HTERT RPE-1 (cell line): ENCODE data around the gene RTRAF.

ENCODE experiments used
- in situ Hi-C: fragments of 300-500 bp; cut with MboI; formaldehyde crosslinking; loops from 4 replicates; pipeline ENCODE4 v1.14.3; 2020; ENCODE audit warnings: low sequenced_read_pairs

RTRAF gene

GRCh38 chr14:51993285-51993920 lies 4.1 kb downstream of the RTRAF start:
- in situ Hi-C loops = no loop called here

DNA sequence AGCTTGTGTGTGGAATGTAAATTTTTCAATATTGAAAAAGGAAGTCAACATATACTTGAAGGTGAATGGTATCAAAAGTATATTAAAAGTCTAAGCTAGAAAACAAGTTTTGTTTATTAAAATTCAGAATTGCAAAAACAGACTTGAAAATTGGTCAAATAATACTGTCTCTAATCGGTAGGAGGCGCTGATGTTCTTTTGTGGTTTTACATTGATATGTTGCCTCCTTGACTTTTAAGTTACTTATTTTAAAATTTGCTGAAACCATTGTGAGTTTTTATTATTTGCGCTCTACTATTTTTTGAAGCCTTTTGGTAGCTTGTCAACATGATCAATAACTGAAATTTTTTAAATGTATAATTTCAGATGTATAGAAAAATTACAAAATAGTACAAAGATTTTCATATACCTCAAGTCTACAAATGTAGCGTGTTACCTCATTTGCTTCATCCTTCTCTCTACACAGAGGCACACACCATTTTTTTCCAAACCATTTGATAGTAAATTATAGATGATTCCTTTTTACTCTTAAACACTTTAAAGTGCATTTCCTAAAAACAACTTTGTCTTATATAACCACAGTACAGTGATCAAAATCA lies 6.9 kb downstream of the RTRAF start:
- in situ Hi-C loops = no loop called here

DNA sequence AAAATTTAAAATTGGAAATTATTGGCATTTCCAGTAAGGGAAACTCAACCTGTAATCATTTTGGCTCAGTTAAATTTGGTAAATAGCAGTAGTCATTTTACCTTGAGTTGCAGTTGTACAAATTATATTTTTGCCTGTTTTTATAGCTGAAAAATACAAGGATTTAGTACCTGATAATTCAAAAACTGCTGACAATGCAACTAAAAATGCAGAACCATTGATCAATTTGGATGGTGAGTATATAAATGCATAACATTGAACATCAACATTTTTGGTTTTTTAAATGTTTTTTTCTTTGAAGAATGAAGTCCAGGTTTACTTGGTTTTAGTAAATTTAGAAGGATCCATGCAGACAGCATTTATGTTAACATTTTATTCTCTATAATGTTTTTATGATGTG lies 9.0 kb downstream of the RTRAF start:
- in situ Hi-C loops = no loop called here

DNA sequence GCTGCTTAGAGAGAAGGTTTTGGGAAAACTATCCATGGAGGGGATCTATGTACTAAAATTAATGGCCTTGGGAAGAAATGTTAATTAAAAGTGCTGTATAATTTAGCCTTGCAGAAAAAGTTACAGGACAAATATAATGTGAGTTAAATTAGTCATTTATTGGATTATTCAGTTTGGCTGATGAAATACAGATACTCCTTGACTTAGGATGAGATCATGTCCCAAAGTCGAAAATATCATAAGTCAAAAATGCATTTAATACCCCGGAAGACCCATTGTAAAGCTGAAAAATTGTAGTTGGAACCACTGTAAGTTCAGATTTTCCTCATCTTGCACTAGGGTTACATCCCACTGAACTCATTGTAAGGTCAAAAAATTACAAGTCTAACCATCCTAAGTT lies 9.7 kb downstream of the RTRAF start:
- in situ Hi-C loops = no loop called here

DNA sequence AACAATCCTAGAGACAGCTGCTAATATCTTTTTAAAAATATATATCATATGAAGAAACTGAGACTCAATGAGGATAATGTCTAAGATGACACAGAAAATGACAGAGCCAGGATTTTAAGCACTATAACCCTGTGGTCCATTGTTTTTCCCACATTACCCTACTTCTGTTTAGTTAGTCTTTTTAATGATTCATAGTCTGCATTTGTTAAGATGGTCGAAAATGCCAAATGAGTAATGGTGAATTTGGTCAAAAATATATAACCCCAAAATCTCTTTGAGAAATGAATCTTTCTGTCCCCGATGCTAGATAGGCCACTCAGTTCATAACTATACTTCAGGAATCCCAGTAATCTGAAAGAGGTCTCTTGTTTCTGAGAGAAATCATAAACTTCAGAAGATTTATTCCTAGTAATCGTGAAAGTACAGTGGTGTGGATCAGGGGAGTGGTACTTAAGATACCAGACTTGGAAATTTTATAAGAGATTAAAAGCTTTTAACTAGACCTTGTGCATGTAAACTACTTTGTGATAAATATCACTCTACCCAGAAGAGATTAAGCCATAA lies 10.8 kb downstream of the RTRAF start:
- in situ Hi-C loops = no loop called here

- in situ Hi-C loops = no loop called here
These were observed 11.3 kb downstream of the RTRAF start for GRCh38 chr14:52000696-52001095.

- in situ Hi-C loops = no loop called here
These were observed 13.2 kb downstream of the RTRAF start for GRCh38 chr14:52002542-52002941.

DNA sequence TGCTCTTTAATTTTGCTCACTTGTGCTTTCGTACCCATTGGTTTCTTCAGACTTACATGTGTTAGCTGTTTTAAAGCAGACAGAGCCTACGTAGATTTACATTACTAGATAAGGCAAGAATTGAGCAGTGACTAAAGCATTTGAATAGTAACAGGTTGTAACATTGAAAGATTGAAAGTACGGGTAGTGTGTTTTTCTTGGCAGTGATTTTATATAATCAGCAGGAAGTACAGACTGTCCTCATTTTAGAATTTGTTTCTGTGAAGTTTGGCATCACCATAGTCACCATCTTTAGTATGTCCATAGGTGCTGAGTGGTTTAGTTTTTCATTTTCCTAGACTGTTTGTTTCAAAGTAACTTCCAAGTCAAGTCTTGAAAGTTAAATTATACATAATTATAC lies 14.0 kb downstream of the RTRAF start:
- in situ Hi-C loops = no loop called here

- in situ Hi-C loops = no loop called here
These were observed 16.3 kb downstream of the RTRAF start for GRCh38 chr14:52005625-52006024.

GRCh38 chr14:52006361-52006760 lies 17.0 kb downstream of the RTRAF start:
- in situ Hi-C loops = no loop called here

DNA sequence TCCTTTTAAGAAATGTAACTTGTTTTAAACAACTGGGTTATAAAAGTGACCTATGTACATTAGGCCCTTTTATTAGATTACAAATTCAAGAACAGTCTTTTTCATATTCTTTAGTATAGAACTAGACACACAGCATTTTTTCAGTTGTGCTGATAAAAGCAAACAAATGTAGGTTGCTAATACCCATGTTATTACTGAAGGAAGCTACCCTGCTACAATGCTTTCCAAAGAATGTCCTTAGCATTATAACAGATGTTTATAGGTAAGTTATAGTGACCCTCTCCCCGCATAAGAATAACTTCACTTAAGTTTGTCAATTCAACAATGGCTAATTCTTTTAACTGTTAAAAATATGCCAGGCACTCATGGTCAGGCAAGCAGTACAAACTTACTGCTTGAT lies 17.9 kb downstream of the RTRAF start:
- in situ Hi-C loops = no loop called here

DNA sequence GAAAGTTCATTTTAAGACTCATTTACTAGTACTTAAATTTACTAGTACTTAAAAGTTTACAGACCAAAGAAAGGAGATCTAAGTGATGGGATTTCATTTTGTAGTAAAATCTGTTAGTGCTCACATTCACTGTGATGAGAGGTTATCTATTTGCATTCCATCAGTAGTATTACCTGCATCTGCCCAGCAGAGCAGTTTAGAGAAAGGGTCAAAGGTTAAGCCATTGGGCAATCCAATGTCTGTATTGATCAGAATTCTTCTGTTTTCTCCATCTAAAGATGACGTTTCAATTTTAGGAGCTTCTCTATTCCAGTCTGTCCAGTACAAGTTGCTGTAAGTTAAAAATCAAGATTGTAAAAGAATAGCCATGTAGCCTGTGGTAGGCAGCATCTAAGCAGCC lies 18.3 kb downstream of the RTRAF start:
- in situ Hi-C loops = no loop called here

- in situ Hi-C loops = no loop called here
These were observed 18.8 kb downstream of the RTRAF start for GRCh38 chr14:52008136-52008535.

GRCh38 chr14:52010173-52010693 lies 20.9 kb downstream of the RTRAF start:
- in situ Hi-C loops = no loop called here

- in situ Hi-C loops = no loop called here
These were observed 22.2 kb downstream of the RTRAF start for GRCh38 chr14:52011523-52011922.

DNA sequence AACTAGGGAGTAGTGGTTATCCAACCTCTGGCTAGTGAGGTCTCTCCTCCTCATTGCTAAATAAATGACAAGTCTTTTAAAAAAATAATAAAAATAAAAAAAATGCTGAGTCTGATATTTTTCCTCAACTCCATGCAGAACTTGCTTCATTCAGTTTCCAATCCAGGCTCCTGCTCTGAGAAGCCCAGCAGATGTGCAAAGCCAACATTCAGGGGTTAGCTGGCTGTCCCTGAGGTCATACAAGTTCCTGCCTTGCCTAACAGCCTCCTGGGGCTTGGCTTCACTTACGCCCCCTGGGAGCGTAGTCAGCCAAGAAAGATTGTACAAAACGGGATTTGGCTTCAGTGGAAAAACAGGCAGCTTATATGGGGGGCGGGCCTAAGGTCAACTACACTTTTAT lies 23.3 kb downstream of the RTRAF start:
- in situ Hi-C loops = no loop called here

DNA sequence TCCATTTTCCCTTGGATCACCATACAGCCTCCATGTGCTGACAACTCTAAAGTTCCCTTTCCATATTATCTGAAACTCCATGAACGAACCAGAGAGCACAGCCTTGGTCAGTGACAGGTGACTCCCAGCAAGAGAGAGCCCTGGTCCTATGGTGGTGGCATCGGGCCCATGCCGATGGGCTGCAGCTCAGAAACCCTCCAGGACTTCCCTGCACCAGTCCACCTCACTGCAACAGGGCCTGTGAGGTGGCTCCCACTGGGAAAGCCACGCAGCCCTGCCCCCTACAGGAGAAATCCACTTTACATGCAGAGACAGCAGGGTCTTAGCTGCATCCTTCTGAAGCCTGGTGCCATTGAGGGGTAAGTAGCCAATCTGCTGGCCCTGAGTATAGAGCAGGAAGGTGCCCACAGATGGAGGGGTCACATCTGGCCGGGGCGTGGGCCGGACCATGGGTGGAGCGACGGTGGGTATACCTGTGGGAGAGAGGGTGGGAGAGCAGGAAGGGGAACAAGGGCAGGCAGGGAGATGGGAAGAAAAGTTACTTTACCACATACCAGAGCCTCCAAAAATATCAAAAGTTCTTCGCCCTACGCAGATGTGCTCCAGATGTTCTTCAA lies 24.7 kb downstream of the RTRAF start:
- in situ Hi-C loops = no loop called here

DNA sequence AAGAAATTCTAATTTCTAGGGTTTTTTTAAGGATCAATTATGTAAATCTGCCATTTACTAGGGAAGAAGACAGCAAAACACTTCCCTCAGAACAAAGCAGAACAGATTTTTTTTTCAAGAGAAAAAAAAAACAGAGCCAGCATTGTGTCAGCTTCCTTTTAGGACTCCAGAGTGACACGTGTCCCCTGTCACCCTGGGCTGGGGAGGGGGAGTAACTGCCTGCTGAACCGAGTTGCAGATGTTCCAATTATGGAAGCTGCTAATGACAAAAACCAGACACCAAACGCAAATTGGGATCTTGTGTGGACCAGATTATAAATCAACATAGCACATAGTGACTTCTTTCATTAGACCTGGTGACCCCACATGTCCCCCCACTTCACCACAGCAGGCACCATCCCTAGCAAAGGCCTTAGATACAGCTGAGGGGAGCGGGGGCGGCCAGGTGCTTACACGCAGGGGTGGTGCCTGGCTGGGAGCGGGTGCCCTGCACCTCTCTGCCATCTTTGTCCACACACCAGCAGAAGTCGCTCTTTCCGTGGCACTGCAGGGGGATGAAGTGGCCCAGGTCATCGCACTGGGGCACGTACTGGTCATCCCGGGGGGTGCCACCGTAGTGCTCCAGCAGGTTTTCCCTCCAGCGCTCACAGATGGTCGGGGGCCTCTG lies 25.4 kb downstream of the RTRAF start:
- in situ Hi-C loops = no loop called here

GRCh38 chr14:52015411-52016030 lies 26.2 kb downstream of the RTRAF start:
- in situ Hi-C loops = no loop called here

DNA sequence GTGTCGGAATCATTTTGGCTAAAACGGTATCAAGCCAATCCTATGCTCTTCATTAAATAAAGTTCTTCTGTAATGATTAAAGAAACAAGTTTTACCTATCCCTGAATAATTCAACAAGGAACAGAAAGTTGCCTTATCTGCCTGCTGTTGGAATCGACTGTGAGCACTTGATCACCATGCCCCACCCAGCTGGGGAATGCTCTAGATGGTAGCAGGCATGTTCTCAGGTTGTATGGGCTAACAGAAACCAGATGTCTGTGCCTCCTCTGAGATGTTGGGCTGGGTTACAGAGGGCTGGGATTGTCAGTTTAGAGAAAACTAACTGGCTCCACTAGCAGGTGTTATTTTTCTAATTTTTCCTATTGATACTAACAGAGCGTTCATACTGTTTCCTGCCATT lies 28.9 kb downstream of the RTRAF start:
- in situ Hi-C loops = no loop called here

DNA sequence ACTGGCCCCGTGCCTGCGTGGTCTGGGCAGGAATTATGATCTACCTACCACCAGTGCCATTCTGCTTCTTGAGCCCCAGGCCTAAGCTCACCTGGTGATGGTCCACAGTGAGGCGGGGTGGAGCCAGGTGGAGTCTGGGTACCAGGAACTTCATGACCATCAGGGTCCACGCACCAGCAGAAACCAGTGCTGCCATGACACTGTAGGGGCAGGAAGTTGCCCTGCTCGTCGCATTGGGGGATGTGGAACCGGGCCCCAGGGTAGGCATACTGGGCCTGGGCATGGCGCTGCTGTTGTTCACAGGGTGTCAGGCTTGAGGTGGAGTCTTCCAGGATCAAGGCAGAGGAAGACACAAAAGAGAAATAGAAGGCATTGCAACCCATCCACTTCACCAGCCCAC lies 29.6 kb downstream of the RTRAF start:
- in situ Hi-C loops = no loop called here
